Activated naive CD8-positive, alpha-beta T cell treated with anti-CD3 and anti-CD28 coated beads, Interleukin-2, amount 10 ng/mL, durations not matched to agents 7 days and 5 days (primary cell): ENCODE measurements around the gene RAB8A. TPM values are rescaled to one million over a fixed set of nuclear protein-coding genes. Genes with fewer than 3 reads are reported as not detected.
A peak's percentile ranks its signal among the peaks of the same experiment; 100 is the strongest.

Source experiments
- ATAC-seq: fragments of 150-1000 bp; cut with Tn5 transposase; one replicate; pipeline ENCODE4 v1.10.0; 2021; ENCODE audit warnings: low read depth, moderate library complexity
- POLR2A ChIA-PET: fragments of 350-600 bp; sonication (Branson Sonifier 250); formaldehyde crosslinking; loops from one replicate; lab custom pipeline; 2021; ENCODE audit warnings: antibody characterized with exemption; lab: Charles Lee
- DNase-seq: peaks from one replicate; pipeline ENCODE4 v3.0.0; 2021
- H3K27ac Mint-ChIP-seq: one replicate; pipeline ENCODE4 v1.8.0; 2022; ENCODE audit warnings: mild to moderate bottlenecking, mixed read lengths
- H3K27me3 Mint-ChIP-seq: one replicate; pipeline ENCODE4 v1.8.0; 2022; ENCODE audit warnings: mild to moderate bottlenecking, moderate library complexity, mixed read lengths
- H3K36me3 Mint-ChIP-seq: one replicate; pipeline ENCODE4 v1.8.0; 2021; ENCODE audit warnings: mild to moderate bottlenecking, mixed read lengths
- H3K4me1 Mint-ChIP-seq: one replicate; pipeline ENCODE4 v1.8.0; 2021; ENCODE audit warnings: mixed read lengths
- H3K4me3 Mint-ChIP-seq: one replicate; pipeline ENCODE4 v1.8.0; 2022; ENCODE audit warnings: mild to moderate bottlenecking, moderate library complexity, mixed read lengths
- H3K9me3 Mint-ChIP-seq: one replicate; pipeline ENCODE4 v1.8.0; 2021; ENCODE audit warnings: mixed read lengths
- total RNA-seq, 2 experiments: library from RNA; stranded (reverse); gene quantifications; one replicate each; pipeline ENCODE4 v1.2.3, GENCODE V29; 2021

Gene RAB8A
- total RNA-seq, result 100 to 1,000 TPM; 133 to 153 TPM

DNA sequence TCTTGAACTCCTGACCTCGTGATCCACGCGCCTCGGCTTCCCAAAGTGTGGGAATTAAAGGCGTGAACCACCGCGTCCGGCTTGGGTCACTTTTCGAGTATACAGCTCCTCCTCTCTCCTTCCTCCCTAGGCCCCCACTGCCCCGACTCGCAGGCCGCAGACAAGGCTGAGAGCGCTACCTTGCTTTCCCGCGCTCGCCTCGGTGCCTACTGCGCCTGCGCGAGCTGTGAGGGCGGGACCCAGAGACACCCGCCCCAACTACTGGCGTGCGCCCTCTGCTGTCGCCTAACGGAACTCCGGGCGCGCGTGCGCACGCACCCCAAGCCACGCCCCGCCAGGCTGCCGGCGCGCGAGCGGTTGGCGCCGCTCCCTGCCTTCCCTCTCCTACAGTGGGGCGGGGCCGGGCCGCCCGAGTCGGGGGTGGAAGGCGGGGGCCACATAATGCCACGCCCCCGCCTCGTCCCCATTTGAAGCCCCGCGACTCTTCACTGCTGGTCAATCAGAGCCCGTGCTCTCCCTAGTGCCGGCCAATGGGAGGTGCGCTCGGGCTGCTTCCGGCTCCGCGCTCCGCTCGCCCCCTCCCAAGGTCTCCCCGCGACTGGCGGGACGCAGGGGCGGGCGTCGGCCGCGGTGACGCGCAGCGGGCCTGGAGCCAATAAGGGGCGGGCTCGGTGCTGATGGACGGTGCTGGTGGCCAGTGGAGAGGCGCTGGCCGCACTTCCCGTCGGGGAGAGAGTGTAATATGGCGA lies at the start of gene RAB8A:
Gene RAB8A, plus strand, starts transcription at position 730 of the 749 bp plus-strand sequence. Its CDS starts 13 bp downstream, at position 743.
- H3K4me3 Mint-ChIP-seq, result peak within 1 kb of the TSS; percentile 95
- DNase-seq (peak; percentile 100), ATAC-seq (peak; percentile 95)
- POLR2A ChIA-PET, result interaction anchor here (0.8 to 2.2 kb wide), 11 partner anchors 16 to 213 kb away, joined by 3 to 30 read pairs (median 7); partner anchors contain the start of genes FAM32A, HSH2D, KLF2 and TPM4
- H3K27ac Mint-ChIP-seq, result peak within 1 kb of the TSS; percentile 97
- peaks cover 27% of the 10 kb centered on the region for H3K4me1 Mint-ChIP-seq
- no peaks in the 10 kb centered on the region for H3K9me3 Mint-ChIP-seq
- no peaks in the 10 kb centered on the region for H3K27me3 Mint-ChIP-seq
- peaks cover 7% of the 10 kb centered on the region for H3K36me3 Mint-ChIP-seq

- POLR2A ChIA-PET, result interaction anchor here (0.6 to 3.9 kb wide), 10 partner anchors 9 to 138 kb away, joined by 3 to 26 read pairs (median 4); partner anchors contain the start of genes FAM32A and TPM4
- Mint-ChIP-seq H3K27me3 (peaks cover 13% of the 10 kb centered on the region), H3K27ac (peak overlapping the region; percentile 34), H3K36me3 (no peaks in the 10 kb centered on the region), H3K4me1 (peaks cover 22% of the 10 kb centered on the region), H3K4me3 (peak overlapping the region; percentile 36), H3K9me3 (peaks cover 5% of the 10 kb centered on the region)
- ATAC-seq (peak; percentile 93), DNase-seq (peak; percentile 81)
Measured at GRCh38 chr19:16061943-16062342, 49.7 kb upstream of the RAB8A start.

DNA sequence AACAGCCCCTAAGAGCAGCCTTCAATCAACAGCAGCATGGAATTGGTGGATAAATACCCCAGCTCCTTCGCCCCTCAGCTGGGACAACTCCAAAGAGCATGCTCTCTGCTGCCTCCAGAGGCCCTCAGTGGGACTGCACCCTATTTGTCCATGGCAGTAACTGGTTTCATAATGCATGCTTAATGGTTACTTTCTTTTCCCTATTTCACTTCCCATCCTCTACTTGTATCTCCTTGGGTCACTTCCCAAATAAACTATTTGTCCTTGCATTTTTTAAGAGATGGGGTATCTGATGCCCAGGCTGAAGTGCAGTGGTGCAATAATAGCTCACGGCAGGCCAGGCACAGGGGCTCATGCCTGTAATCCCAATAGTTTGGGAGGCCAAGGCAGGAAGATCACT lies 48.9 kb upstream of the RAB8A start:
- Mint-ChIP-seq H3K9me3 (no peaks in the 10 kb centered on the region), H3K27me3 (peaks cover 13% of the 10 kb centered on the region), H3K27ac (no peak overlapping the region), H3K4me3 (peak overlapping the region; percentile 35), H3K36me3 (no peaks in the 10 kb centered on the region), H3K4me1 (peaks cover 22% of the 10 kb centered on the region)
- POLR2A ChIA-PET, result interaction anchor here (1.0 to 3.9 kb wide), 8 partner anchors 8 to 123 kb away, joined by 3 to 26 read pairs (median 4); partner anchors contain the start of genes FAM32A and TPM4
- DNase-seq, result peak; percentile 76
- no peak for ATAC-seq

- Mint-ChIP-seq H3K4me3 (no peak overlapping the region), H3K27me3 (peaks cover 9% of the 10 kb centered on the region), H3K4me1 (peaks cover 22% of the 10 kb centered on the region), H3K36me3 (no peaks in the 10 kb centered on the region), H3K27ac (no peak overlapping the region), H3K9me3 (no peaks in the 10 kb centered on the region)
- DNase-seq, result no peak
- no peak for ATAC-seq
- POLR2A ChIA-PET, result interaction anchor here (0.6 to 3.9 kb wide), 4 partner anchors 12 to 291 kb away, joined by 3 to 26 read pairs (median 4); partner anchors contain the start of gene TPM4
Measured at GRCh38 chr19:16064209-16064889, 47.3 kb upstream of the RAB8A start.

- Mint-ChIP-seq H3K9me3 (no peaks in the 10 kb centered on the region), H3K36me3 (no peaks in the 10 kb centered on the region), H3K4me3 (no peak overlapping the region), H3K27ac (peak overlapping the region; percentile 36), H3K4me1 (peaks cover 23% of the 10 kb centered on the region), H3K27me3 (peaks cover 2% of the 10 kb centered on the region)
- ATAC-seq (no peak), DNase-seq (no peak)
- POLR2A ChIA-PET, result interaction anchor here (0.9 to 1.5 kb wide), 3 partner anchors 10 to 20 kb away, joined by 3 to 6 read pairs (median 4); partner anchors contain the start of gene TPM4
Measured at GRCh38 chr19:16066611-16067104, 45.0 kb upstream of the RAB8A start.

- Mint-ChIP-seq H3K4me1 (peaks cover 22% of the 10 kb centered on the region), H3K4me3 (no peak overlapping the region), H3K27me3 (no peaks in the 10 kb centered on the region), H3K27ac (no peak overlapping the region), H3K36me3 (no peaks in the 10 kb centered on the region), H3K9me3 (no peaks in the 10 kb centered on the region)
- ATAC-seq, result no peak
- POLR2A ChIA-PET, result interaction anchor here (0.9 to 1.5 kb wide), 2 partner anchors 9 to 19 kb away, joined by 4 to 6 read pairs; partner anchors contain the start of gene TPM4
- DNase-seq, result no peak
Measured at GRCh38 chr19:16067205-16067938, 44.3 kb upstream of the RAB8A start.

GRCh38 chr19:16068696-16069259 lies 42.9 kb upstream of the RAB8A start:
- POLR2A ChIA-PET, result no interaction called here
- Mint-ChIP-seq H3K36me3 (no peaks in the 10 kb centered on the region), H3K27ac (no peak overlapping the region), H3K4me3 (no peak overlapping the region), H3K4me1 (peaks cover 26% of the 10 kb centered on the region), H3K9me3 (no peaks in the 10 kb centered on the region), H3K27me3 (no peaks in the 10 kb centered on the region)
- DNase-seq (no peak), ATAC-seq (no peak)

DNA sequence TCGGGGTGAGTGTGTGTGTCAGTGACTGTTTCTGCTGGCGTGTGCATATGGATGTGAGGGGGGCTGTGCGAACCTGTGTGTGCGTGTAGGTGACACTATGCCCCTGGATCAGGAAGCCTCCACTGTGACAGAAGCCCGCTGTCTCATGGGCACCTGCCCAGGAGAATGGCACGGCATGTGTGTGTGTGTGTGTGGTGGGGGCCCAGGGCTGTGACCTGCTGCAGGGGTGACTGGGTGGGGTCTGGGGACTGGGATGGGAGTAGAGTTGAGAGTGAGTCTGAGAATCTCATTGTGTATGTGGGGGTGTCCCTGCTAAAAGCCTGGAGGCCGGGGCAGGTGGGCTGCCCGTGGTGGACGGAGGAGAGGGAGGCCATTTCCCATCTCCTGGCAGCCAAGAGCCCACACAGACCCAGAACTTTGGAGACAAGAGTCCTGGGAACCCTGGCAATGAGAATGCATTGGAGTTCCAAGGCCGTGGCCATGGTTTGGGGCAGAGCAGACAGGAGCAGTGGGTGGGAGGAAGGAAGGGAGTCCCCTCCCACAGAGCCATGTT lies 41.8 kb upstream of the RAB8A start:
- DNase-seq, result no peak
- POLR2A ChIA-PET, result interaction anchor here (0.7 to 8.7 kb wide), 10 partner anchors 9 to 115 kb away, joined by 3 to 100 read pairs (median 6); partner anchors contain the start of genes FAM32A, HSH2D and RAB8A
- no peaks in the 10 kb centered on the region for H3K9me3 Mint-ChIP-seq
- ATAC-seq, result no peak
- no peaks in the 10 kb centered on the region for H3K36me3 Mint-ChIP-seq
- H3K4me1 Mint-ChIP-seq, result peaks cover 37% of the 10 kb centered on the region
- no peak overlapping the region for H3K4me3 Mint-ChIP-seq
- H3K27me3 Mint-ChIP-seq, result no peaks in the 10 kb centered on the region
- no peak overlapping the region for H3K27ac Mint-ChIP-seq

DNA sequence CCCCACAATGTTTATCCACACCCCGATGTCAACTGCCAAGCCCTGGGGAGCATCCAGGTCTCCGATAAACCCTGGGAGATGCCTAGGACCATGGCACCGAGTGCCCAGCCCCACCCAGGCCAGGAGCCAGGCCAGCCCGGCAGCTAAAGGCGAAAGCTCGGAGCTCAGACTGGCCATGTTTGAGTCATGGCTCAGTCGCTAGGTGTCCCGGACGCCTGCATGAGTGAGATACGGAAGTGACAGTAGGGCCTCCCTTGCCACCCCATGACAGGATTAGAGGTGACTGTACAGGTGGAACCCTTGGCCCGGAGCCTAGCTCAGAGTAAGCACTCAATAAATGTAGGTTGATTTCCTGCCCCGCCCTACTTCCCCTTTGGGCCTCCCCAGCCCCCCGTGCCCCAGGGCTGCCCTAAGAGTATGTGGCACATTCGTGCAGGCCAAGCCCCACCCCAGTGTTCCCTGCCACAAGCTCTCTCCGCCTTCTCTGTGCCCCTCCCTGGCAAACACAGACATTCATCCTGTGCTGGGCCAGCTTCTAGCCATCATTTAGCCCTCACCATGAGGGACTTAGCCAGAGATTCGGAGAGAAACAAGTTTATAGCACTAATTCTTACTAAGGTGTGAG lies 41.2 kb upstream of the RAB8A start:
- ATAC-seq, result peak; percentile 95
- Mint-ChIP-seq H3K27me3 (no peaks in the 10 kb centered on the region), H3K9me3 (no peaks in the 10 kb centered on the region), H3K36me3 (no peaks in the 10 kb centered on the region), H3K4me3 (no peak overlapping the region), H3K27ac (no peak overlapping the region), H3K4me1 (peaks cover 42% of the 10 kb centered on the region)
- DNase-seq, result peak; percentile 72
- POLR2A ChIA-PET, result interaction anchor here (0.7 to 8.7 kb wide), 13 partner anchors 8 to 233 kb away, joined by 3 to 100 read pairs (median 7); partner anchors contain the start of genes FAM32A, HSH2D and RAB8A

GRCh38 chr19:16071072-16071691 lies 40.5 kb upstream of the RAB8A start:
- Mint-ChIP-seq H3K4me1 (peaks cover 45% of the 10 kb centered on the region), H3K36me3 (no peaks in the 10 kb centered on the region), H3K27ac (peak overlapping the region; percentile 7), H3K9me3 (no peaks in the 10 kb centered on the region), H3K27me3 (no peaks in the 10 kb centered on the region), H3K4me3 (no peak overlapping the region)
- DNase-seq, result no peak
- ATAC-seq, result no peak
- POLR2A ChIA-PET, result interaction anchor here (0.8 to 8.7 kb wide), 11 partner anchors 8 to 234 kb away, joined by 3 to 100 read pairs (median 8); partner anchors contain the start of genes FAM32A, HSH2D and RAB8A

DNA sequence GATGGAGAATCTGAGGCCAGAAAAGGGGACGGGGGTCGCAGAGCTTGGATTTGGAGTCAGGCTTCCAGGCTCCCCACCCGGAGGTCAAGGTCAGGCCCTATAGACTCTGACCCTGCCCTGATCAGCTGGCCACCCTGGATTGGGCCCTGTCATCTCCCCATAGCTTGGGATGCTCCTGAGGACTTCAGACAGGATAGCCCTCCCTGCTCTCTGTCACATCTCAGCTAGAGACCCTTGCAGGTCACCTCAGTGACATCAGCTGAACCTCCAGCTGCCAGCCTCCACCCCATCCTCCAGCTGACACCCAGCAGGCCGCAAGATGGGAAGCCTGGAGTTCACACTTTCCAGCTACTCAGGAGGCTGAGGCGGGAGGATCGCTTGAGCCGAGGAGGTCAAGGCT lies 38.2 kb upstream of the RAB8A start:
- peaks cover 47% of the 10 kb centered on the region for H3K4me1 Mint-ChIP-seq
- peak overlapping the region; percentile 28 for H3K4me3 Mint-ChIP-seq
- no peak for ATAC-seq
- no peaks in the 10 kb centered on the region for H3K27me3 Mint-ChIP-seq
- peaks cover 10% of the 10 kb centered on the region for H3K36me3 Mint-ChIP-seq
- POLR2A ChIA-PET, result interaction anchor here (0.5 to 8.7 kb wide), 6 partner anchors 12 to 295 kb away, joined by 3 to 100 read pairs (median 3); partner anchors contain the start of genes HSH2D and RAB8A
- H3K27ac Mint-ChIP-seq, result peak overlapping the region; percentile 87
- DNase-seq, result no peak
- H3K9me3 Mint-ChIP-seq, result no peaks in the 10 kb centered on the region
